GM19043 (cell line): Measurements from ENCODE around the gene CHI3L1.
"Not testable (repeated sequence)": the region's sequence is repeated elsewhere in the genome, so short reads cannot be mapped to it uniquely, and the experiment has no call there.

Source experiments
- ATAC-seq: cut with Tn5 transposase; IDR thresholded peaks from one replicate; pipeline ENCODE4 v1.9.1; 2021; ENCODE audit warnings: low read depth; ENCODE audit not compliant: unreplicated experiment

Gene CHI3L1

GRCh38 chr1:203186446-203187303 lies at the start of gene CHI3L1:
Gene CHI3L1, minus strand, starts transcription at chr1:203186704. Its CDS starts 81 bp downstream, at chr1:203186623.
- no peak for ATAC-seq

DNA sequence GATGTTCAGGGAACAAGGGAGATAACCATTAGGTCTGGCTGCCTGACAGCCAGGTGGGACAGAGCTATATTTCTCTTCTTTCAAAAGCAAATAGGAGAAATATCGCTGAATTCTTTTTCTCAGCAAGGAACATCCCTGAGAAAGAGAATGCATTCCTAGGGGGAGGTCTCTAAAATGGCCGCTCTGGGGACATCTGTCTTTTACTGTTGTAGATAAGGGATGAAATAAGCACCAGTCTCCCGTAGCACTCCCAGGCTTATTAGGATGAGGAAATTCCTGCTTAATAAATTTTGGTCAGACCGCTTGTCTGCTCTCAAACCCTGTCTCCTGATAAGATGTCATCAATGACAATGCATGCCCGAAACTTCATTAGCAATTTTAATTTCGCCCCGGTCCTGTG lies 48.4 kb upstream of the CHI3L1 start:
- ATAC-seq, result not testable (repeated sequence)

- no peak for ATAC-seq
Measured at GRCh38 chr1:203229471-203230135, 43.1 kb upstream of the CHI3L1 start, which contains the start of gene CHIT1. Gene CHIT1, minus strand, starts transcription at chr1:203229673. Its CDS starts 37 bp downstream, at chr1:203229636.

GRCh38 chr1:203228670-203229069 lies 42.2 kb upstream of the CHI3L1 start:
- ATAC-seq, result no peak

DNA sequence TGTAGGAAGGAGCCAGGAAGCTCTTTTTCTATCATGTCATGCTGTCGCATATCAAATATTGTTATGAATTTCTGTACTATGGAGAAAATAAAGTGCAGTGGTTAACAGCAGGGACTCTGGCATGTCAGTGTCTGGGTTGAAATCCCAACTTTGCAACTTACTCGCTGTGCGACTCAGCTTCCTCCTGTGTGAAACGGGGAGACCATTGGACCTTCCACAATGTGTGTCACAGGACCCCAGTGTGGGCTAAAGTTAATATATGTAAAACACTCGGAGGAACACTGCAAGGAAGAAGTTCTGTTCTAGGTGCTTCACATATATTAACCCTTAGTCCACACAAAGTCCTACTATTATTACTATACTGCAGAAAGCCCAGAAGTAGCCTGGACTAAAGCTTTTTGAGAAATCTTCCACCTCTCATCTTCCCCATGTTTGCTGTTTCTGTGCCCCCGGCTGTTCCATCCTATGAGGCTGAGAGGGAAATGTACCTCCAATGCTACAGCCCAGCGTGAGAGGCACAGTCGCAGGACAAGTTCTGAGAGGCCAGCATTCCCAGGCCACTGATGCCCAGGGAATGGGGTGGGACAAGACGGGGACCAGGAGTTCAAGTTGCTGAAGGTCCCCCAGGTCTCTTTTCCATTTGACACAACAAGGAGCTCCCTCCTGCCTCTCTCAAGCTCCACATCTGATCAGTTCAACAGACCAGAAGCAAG lies 41.0 kb upstream of the CHI3L1 start:
- no peak for ATAC-seq

- no peak for ATAC-seq
Measured at GRCh38 chr1:203225071-203225470, 38.6 kb upstream of the CHI3L1 start.

DNA sequence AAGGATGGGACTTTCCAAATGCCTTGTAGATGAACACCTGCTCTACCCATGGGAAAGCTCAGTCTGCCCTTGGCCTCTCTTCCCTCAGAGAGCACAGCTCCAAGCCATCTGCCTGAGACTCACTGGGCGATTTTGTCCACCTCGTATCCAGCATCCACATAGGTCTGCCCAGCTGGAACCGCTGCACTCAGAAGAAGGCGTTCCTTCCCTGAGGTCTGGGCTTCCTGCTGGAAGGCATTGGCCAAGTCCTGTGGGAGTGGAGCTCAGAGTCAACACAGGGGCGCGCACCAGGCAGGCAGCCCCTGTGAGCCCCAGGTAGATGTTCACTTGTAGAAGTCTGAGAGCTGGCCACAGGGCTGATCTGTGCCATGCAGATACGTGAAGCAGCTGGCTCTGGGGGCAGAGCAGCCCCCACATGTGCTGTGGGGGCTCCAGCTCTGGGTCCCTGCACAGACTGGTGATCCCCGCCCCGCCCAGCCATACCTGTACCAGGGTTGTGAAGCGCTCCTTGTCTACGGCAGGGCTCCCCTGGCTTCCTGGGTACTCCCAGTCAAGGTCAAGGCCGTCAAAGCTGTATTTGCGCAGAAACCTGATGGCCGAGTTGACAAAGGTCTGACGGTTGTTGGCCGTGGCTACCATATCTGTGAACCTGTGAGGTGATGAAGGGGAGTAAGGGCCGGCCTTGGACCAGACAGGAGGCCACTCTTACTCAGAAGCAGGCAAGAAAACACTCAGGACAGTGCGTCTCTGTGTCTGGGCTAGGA lies 36.7 kb upstream of the CHI3L1 start:
- no peak for ATAC-seq

DNA sequence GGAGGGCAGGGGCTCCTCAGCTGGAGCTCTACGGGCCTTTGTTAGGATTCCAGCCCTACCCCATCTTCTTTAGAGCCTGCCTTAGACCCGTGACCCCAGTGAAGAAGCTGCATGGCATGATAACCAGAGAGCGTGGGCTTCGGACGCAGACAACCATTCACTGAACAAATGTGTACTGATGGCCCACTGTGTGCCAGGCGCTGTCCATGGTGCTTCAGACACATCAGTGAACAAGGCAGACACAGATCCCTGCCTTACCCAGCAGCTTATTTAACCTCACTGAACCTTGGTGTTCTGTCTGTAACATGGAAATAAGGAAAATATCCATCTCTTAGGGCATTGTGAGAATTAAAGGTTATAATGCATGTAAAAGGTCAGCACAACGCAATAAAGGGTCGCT lies 33.4 kb upstream of the CHI3L1 start:
- ATAC-seq, result no peak

- no peak for ATAC-seq
Measured at GRCh38 chr1:203219171-203219570, 32.7 kb upstream of the CHI3L1 start.

- ATAC-seq, result no peak
Measured at GRCh38 chr1:203217668-203218067, 31.2 kb upstream of the CHI3L1 start.

GRCh38 chr1:203217139-203217655 lies 30.7 kb upstream of the CHI3L1 start:
- ATAC-seq, result no peak

GRCh38 chr1:203216274-203217138 lies 30.0 kb upstream of the CHI3L1 start:
- ATAC-seq, result no peak

DNA sequence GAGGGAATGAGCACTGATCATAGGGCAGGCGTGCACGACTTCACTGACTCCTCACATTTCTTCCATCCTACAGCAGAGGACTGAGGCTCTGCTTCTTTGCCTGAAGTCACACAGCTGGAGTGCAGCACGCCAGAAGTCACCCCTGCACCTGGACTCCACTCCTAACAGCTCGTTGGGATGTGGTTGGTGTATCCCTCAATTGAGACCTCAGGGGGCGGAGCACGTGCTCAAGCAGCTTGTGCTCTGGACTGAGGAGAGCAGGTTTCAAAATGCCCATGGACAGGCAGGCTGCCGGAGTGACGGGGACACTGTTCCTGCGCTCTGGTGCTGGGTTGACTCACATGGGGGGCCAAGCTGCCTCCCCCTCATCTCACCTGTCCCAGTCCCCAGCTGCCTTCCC lies 29.1 kb upstream of the CHI3L1 start:
- ATAC-seq, result no peak

GRCh38 chr1:203214871-203215270 lies 28.4 kb upstream of the CHI3L1 start:
- no peak for ATAC-seq

DNA sequence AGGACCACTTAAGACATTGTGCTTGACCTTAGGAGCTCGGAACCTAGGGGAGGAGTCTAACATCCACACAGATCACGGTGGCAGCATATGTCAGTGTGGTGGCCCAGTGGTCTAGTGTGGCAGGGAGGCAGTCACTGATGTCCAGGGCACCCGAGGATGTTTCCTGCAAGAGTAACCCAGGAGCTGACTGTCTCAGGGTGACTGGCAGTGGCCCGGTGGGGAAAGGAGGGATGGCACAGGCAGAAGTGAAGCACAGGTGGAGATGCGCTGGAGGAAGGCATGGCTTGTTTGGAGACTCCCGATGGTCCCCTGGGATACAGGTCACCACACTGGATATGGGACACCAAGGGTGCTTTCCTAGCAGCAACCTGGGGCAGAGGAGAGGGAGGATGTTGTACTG lies 26.6 kb upstream of the CHI3L1 start:
- no peak for ATAC-seq

DNA sequence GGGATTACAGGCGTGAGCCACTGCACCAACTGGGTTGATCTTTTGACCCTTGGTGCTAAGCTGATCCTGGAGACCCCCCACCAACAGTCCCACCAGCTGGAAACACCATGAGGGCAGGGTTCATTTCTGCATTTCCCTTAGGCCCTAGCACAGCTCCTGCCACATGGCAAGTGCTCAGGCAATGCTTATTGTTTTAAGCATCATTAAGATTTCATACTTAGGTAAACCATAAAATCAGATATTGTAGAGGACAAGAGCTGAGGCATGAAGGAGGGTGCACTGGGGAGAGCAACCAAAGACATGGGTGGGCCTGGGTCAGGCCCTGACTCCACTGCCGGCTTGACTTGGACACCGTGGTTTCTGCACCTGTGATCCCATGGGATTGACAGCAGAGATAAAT lies 25.3 kb upstream of the CHI3L1 start:
- no peak for ATAC-seq

GRCh38 chr1:203210988-203211387 lies 24.5 kb upstream of the CHI3L1 start:
- no peak for ATAC-seq

DNA sequence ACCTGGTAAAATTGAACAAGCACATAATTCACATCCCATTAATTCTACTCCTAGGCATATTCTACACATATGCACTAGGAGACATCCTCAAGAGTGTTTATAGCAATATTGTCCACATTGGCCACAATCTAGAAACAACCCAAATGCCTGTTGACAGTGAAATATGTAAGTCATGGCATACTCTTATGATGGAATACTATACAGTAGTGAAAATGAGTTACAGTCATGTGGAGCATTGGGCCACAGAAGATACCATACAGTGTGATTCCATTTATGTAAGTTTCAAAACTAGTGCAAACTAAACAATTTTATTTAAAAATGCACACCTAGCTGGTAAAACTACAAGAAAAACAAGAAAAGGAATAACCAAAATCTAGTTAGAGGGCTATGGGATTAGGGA lies 23.8 kb upstream of the CHI3L1 start:
- ATAC-seq, result no peak

GRCh38 chr1:203208181-203208580 lies 21.7 kb upstream of the CHI3L1 start:
- no peak for ATAC-seq
